HG02852 (cell line): ENCODE results near the gene HMMR.

Experiments
- ATAC-seq: cut with Tn5 transposase; IDR thresholded peaks from one replicate; pipeline ENCODE4 v1.9.1; 2021; ENCODE audit warnings: mild to moderate bottlenecking, moderate library complexity; ENCODE audit not compliant: unreplicated experiment

Gene HMMR

DNA sequence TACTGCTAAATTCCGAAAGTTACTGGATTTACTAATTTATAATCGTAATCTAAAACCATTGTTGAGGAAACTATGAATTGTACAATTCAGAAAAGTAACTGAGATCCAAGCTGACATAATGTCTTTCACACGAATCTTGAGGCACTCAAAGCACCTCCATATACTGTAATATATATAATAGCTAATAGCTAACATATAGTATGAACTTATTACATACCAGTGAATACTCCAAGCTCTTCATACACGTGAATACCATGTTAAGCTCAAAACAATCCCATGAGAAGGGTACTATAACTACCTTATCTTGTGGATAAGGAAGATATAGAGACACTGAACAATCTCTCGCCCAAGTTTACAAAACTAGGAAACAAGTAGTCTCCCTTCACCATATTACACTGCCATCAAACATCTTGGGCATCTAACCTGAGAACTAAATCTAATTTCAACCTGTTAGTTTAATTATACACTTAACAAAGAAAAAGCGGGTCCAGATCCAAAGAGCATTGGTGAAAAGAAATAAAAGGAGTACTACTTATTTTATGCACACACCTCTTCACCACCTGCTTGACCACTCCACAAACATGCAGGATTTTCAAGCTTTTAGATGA is 1.6 kb upstream of the HMMR start:
- ATAC-seq, result no peak

DNA sequence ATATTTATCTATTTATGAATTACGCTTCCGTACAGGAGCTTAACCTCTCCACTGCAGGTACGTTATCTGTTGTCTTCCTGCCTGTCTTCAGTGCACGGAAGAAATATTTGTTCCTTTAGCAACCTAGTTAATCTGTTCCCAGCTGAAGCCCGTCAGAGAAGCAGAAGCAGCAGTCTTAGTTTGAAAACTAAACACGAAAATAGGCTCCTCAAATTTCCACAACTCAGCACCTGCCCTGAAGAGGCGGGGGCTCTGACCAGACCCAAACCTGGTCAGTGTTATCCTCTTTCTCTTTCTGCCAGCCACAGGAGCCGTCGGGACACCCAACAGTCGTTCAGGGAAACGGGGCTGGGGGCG is 992 bp upstream of the HMMR start:
- peak; percentile 8 for ATAC-seq

DNA sequence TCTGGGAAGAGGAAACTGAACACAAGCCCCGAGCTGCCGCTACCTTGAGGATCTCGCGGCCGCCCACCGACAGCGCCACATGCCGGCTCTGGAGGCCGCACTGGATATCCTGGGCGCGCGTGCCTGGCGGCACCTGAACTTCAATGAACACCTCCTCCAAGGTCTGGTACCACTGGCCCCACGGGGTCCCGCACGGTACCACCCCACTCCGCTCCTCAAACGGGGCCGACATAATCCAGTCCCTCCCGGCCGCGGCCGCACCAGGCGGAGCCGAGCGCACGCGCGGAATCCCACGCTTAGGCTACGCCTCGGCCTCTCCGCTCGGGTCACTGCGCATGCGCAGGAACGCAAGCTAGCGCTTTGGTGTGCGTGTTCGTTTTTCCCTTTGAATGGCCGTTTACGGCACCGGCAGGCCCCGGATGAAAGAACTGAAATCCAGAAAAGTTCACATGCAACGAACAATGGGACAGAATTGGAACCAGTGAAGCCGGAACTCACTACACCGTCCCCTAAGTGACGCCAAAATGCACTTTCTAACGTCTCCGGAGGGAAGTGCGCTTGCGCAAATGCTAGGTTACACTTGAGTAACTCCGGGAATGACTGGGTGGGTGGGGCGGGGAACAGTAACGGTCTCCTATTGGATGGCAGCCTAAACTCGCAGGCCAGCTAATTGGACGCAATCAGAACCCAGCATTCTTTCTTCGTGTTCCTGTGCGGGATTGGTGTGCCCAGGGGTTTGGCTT is 442 bp upstream of the HMMR start, which contains the start of gene NUDCD2:
Gene NUDCD2 (minus strand): TSS at position 284 of the 743 bp plus-strand sequence. CDS start 52 bp downstream, at position 232.
- ATAC-seq, result peak; percentile 77

DNA sequence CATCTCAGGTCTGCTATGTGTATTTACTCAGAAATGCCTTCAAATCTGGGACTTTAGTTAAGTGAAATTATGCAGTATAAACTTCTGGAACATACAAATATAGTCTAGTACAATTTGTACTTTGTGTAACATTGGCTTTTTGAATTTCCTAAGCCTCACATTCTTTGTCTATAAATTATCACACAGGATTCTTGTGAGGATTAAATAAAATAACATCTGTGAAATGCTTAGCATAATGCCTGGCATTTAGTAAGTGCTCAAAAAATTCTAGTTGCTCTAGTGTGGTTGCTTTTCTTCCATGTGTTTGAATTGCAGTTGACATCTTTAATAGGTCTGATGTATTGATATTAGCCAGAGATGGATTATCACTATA is 2.6 kb downstream of the HMMR start:
- ATAC-seq, result no peak

DNA sequence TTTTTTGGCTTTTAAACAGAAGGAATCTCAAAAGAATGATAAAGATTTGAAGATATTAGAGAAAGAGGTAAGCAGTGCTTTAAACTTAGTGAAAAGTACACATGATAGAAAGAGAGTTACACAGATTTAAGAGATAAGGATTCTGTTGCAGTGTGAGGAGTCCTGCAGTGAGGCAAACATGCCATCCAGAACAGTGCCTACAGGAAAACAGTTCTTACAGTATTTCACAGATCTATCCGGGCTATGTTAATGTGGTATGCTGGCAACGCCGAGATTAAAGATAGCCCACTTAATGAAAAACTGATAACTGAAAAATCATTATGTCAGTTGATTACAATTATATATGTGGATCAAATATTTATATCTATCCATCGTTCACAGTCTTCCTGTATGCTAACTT is 7.2 kb downstream of the HMMR start:
- ATAC-seq, result no peak

DNA sequence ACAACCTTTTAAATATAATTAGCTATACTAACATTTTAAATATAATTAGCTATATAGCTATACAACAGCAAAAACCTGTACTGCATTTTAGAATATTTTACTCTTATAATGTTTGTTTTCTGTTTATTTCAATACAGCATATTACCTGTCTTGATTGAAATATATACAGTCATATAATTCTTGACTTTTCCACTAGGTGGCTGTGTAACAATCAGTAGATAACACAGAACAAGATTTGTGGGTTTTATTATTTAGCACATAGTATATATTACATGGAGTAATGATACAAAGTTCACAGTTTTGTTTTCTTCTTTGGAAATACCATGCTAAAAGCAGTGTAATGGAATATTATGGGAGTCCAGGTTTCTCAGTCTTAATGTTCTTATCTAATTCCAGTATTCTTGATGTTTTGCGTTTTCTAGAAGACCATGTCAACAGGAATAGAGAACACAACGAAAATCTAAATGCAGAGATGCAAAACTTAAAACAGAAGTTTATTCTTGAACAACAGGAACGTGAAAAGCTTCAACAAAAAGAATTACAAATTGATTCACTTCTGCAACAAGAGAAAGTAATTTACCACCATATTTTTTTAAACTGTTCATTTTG is 13.3 kb downstream of the HMMR start:
- no peak for ATAC-seq

DNA sequence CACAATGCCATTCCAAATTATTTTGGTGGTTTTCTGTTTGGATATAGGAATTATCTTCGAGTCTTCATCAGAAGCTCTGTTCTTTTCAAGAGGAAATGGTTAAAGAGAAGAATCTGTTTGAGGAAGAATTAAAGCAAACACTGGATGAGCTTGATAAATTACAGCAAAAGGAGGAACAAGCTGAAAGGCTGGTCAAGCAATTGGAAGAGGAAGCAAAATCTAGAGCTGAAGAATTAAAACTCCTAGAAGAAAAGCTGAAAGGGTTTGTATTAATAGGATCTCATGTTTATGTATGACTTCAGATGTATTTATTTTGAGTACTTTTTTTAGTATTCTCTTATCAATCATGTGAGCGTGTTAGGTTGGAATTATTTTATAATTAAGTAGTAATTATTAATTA is 15.0 kb downstream of the HMMR start:
- ATAC-seq, result no peak

DNA sequence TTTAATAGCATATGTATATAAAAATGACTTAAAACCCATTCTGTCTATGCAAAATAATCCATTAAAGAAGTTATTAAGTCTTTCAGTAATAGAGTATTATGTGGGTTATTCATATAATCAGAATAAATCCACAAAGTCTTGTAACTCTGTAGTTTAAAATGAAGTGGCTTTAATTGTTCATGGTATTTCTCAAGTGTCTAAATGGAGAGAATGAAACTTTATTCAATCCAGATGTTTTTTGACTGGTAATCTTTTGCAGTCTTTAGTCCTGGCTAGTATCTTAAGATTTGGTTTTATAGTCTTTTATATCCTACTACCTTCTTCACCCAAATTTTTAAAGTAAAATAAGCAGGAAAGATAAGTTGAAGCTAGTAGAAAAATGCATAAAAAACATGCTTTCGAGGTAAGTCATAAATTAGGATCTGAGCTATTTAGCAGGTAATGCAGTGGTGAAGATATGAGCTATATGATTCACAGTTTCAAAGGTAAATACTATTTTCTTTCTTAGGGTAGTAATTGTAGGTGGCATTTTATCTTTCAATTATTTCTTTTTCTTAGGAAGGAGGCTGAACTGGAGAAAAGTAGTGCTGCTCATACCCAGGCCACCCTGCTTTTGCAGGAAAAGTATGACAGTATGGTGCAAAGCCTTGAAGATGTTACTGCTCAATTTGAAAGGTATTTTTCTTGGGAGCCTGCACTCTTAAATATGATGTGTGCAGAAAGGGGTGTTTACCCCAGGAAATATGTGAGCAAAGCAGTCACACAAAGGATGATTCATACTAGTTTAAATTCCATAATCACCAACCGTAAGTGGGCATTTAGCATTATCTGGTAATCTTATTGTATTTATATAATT is 17.9 kb downstream of the HMMR start:
- no peak for ATAC-seq

DNA sequence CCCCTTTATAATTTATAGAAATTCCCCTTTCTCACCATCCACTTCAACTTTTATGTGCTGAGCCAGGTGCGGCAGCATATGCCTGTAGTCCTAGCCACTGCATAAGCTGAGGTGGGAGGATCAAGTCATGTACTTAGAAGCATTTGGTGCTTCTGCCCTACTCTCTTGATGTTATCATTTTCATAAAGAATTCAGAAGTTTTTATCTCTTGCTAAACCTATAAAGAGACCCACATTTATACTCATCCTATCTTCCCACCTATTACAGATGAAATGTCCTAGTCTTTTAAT is 18.5 kb downstream of the HMMR start:
- no peak for ATAC-seq

DNA sequence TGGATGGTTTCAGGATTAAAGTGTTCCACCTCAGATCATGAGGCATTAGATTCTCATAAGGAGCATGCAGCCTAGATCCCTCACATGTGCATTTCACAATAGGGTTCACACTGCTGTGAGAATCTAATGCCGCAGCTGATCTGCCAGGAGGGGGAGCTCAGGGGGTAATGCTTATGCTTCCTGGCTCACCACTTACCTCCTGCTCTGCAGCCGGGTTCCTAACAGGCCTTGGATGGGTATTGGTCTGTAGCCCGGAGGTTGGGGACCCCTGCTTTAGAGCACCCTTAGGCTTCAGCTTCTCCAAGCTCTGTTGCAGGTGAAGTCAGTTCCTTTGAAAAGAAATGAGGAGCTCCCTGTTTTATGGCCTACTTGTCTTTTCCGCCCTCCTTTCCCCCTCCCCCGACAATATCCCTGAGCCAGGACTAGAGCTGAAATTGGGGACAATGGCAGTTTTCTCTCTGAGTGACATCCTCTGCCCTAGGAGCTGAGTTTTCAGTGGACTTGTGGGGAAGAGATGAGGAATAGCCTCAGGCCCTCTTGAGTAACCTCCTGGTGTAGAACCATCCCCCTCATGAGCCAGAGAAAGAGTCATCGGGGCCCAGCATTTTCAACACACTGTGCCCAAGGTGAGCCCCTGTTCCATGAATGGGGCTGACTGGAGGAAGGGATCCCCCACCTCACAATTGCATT is 28.8 kb downstream of the HMMR start:
- no peak for ATAC-seq

DNA sequence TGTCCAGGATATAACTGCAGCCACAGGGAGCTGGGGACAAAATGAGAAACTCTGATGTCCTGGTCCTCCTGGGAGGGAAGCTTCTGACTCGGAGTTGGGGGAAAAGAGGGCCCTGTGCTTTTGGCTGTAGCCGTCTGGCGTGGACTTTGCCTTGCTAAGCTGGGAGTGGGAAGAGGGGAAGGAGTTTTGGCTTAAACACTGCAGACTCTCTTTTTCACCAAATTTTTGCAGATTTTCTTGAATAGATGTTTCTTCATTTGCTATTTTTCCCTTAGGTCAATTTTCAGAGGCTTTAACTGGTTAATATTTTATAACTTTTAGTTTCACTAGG is 29.3 kb downstream of the HMMR start:
- no peak for ATAC-seq

DNA sequence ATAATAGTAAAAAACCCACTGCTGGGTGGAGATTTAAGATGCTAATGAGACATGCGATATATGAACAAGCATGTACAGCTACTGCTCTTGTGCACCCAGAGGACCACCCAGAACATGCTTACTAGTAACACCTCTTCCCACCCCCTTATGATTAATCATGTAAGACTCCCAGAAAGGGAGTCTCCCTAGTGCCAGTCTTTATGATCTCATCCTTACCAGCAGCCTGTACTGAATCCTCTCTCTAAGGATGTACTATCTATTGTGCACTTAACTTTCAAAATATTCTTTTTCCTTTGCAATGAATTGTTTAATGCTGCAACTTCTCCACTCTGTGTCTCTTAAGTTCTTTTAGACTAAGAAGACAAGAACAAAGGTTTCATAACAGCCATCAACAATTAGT is 35.9 kb downstream of the HMMR start:
- no peak for ATAC-seq

DNA sequence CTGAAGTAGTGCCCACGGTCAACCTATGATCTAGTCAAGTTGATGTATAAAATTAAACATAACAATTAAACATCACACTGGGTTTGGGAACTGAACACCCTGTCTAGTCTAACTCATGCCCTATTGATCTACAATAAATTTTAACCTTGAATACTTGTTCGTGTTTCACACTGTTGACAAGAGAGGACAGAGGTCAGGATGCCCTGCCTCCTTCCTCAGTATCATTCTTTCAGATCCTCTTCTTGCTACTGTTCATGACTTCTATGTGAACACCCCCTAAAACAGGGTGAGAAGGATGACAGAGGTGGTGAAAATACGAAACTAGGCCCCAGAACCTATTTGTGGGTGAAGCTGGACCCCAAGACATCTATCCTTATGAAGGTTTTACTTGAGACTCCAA is 36.9 kb downstream of the HMMR start:
- no peak for ATAC-seq

DNA sequence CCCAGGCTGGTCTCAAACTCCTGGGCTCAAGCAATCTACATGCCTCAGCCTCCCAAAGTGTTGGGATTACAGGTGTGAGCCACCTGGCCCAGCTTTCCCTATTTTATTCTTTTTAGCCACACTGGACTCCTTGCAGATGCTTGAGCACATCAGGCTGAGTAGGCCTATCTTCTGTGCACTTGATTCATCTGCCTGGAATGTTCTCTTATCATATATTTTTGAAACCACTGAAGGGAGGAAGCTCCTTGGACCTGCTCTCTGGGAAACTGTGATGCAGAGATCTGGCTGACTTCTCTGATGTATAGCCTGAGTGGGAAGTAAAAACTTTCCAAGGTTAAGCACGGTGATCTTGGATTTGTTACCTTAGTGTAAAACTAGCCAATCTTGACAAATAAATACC is 38.5 kb downstream of the HMMR start:
- no peak for ATAC-seq

DNA sequence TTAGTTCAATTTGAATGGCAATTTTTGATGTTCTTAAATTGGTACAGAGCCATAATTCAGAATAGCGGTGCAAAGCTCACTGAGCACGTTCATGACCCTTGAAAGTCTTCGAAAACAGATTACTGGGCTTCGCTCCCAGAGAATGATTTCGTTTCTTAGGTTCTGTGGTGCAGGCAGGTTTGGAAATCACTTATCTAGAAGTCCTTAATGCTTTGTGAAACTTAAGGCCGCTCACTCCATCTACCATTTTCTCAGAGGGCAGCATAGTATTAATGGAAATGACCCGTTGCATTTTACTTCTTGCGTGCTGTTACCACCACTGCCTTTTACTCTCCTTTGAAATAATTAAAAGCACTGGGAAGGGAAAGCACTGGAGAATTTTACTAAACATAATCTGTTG is 42.1 kb downstream of the HMMR start:
- ATAC-seq, result no peak

DNA sequence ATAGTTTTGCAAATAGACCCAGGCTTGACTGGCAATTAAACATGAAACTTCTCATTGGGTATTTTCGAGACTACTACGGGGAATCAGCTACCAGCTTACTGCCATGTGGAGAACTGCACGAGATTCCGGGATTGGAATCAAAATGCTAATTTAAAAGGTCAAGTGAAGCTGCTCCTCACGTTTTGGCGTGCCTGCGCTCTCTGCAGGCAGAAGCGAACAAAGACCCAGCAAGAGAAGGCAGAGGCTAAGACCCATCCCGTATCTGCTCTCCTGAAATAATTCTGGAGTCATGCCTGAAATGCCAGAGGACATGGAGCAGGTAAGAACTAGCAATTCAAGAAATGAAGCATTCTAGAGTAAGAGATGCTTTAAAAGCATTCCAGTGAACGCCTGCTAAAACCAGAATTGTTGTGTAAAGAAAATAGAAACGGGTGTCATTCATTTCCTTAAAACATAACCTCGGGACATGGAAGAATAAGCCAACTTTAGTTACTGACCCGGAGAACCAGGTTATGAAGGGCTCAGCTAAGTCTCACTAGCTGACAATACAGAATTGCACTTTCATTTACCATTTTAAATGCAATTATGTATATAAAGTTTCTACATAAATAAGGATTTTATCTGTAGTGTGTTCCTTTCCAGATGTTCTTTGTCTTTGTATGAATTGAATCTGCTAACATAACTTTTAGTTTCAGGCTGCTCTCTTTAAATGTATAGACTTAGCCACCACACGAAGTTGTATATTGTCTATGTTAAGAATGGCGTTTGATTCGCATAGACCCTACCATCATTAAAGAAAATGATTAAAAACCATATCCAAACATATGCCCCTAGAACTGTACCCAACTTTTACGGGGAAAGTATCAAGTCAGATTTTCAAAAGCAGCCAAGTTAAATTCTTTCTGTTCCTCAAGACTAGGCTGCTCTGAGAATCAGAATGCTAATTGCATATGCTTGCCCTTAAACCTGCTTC is 43.0 kb downstream of the HMMR start:
- ATAC-seq, result peak; percentile 7

DNA sequence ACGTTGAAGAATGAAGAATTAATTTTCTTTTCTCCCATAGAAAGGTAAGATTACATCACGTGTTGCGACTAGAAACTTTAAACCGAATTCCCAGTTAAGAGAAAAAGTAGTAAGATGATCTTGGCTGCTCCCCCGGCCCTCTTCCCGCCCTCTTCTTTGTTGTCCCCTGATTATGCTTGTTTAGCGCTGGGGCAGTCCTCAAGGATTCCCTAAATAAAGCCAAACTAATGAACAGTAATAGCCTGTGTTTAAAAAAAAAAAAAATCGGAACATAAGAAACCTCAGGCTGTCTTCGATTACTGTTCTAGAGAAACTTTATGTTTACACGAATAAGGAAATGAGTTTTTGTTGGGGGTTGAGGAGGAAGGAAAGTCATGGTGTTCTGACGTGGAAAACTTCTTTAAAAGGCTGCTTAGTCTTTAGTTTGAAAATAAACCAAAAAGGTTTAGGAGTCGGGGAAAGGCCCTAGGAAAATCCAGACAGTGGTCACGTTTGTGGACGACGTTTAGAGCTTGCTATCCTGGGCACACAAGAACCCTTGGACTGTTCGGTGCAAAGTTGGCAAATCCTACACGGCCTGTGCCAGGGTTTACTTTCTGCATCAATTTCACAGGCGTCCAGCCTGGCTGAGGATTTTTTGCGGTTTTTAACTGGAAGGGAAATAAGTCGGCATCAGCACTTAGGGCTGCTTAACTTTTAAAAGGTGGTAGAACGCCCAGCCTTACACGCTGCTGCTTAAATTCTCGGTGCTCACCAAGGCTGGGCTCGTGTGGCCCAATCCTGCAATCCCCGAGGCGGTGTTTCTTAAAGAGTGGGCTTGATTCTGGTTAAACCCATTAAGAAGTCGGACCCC is 43.9 kb downstream of the HMMR start:
- ATAC-seq, result no peak

DNA sequence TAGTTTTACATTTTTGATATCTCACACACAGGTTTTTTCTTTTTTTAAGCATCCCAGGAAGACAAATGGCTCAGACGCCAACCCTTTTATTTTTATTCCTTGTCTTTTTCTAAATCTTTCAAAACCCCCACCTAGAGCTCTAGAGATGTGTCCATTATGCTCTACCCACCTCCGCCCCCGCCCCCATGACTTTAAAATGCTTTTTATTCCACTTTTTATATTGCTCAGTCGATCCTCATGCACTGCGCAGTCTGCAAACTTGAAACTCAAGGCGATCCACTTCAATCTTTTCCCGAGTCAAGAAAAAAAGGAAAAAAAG is 44.6 kb downstream of the HMMR start:
- peak; percentile 0 for ATAC-seq

DNA sequence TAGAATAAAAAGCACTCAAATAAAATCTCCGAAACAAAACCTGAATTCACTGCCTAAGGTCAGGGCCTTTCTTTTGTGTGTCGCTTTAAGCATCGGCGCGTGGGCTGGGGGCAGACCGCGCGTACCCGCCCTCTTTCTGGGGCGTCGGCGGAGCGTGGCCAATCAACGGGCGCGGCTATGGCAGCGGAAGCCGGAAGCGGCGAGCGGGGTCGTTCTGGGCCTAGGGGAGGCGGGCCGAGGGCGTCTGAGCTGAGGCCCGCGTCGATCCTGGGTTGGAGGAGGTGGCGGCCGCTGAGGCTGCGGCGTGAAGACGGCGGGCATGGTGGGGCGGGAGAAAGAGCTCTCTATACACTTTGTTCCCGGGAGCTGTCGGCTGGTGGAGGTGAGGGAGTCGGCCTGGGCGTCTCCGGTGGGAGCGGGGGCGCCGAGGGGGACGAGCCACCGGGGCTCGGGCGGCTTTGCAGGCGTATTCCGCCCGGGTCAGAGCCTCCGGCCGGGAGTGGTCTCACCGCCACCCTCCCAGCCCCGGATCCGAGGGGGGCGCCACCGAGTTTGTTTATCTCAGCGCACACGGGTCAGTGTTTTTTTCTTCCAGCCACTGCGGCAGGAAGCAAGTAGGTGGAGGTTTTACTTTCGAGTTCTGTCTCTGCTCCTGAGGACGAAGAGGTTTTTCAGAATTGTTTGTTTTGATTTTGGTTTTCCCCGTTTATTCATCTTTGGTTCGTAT is 45.1 kb downstream of the HMMR start, which contains the start of gene MAT2B:
Gene MAT2B (plus strand): TSS at position 252 of the 727 bp plus-strand sequence. CDS start 68 bp downstream, at position 320.
- ATAC-seq, result peak; percentile 83
